Retinal pigment epithelial cell (primary cell): ENCODE results near the gene CTTNBP2.

Experiments used
- DNase-seq: peaks from one replicate; pipeline ENCODE4 v3.0.0-alpha.2; 2010; ENCODE audit warnings: low read depth
- H3K4me3 ChIP-seq: 2 replicates; pipeline ENCODE4 v1.5.1; 2011; ENCODE audit warnings: mild to moderate bottlenecking, low read length, control low read depth, moderate library complexity
- TF ChIP-seq, protein P1 (sequence below): conservative IDR thresholded peaks from 2 replicates; pipeline ENCODE4 v1.5.1; 2011; ENCODE audit warnings: low read depth, low read length, control low read depth, inconsistent platforms

The CTTNBP2 gene

DNA sequence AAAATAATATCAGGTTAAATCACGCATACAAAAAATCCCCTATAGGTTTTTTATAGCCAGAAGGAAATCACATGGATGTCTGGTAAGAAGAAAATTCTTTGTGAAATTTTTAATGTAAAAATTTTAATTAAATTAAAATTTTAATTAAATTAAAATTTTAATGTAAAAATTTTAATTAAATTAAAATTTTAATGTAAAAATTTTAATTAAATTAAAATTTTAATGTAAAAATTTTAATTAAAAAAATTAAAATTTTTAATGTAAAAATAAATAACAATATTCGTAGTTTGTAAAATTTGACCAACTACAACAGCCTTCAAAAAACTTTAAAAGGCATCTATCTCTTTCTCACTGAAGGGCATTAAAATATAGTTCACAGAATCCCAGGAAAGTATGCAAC is 61.5 kb downstream of the CTTNBP2 start:
- H3K4me3 ChIP-seq: no peak overlapping the region
- DNase-seq: no peak
- TF ChIP-seq, protein P1, sequence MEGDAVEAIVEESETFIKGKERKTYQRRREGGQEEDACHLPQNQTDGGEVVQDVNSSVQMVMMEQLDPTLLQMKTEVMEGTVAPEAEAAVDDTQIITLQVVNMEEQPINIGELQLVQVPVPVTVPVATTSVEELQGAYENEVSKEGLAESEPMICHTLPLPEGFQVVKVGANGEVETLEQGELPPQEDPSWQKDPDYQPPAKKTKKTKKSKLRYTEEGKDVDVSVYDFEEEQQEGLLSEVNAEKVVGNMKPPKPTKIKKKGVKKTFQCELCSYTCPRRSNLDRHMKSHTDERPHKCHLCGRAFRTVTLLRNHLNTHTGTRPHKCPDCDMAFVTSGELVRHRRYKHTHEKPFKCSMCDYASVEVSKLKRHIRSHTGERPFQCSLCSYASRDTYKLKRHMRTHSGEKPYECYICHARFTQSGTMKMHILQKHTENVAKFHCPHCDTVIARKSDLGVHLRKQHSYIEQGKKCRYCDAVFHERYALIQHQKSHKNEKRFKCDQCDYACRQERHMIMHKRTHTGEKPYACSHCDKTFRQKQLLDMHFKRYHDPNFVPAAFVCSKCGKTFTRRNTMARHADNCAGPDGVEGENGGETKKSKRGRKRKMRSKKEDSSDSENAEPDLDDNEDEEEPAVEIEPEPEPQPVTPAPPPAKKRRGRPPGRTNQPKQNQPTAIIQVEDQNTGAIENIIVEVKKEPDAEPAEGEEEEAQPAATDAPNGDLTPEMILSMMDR: no peak

DNA sequence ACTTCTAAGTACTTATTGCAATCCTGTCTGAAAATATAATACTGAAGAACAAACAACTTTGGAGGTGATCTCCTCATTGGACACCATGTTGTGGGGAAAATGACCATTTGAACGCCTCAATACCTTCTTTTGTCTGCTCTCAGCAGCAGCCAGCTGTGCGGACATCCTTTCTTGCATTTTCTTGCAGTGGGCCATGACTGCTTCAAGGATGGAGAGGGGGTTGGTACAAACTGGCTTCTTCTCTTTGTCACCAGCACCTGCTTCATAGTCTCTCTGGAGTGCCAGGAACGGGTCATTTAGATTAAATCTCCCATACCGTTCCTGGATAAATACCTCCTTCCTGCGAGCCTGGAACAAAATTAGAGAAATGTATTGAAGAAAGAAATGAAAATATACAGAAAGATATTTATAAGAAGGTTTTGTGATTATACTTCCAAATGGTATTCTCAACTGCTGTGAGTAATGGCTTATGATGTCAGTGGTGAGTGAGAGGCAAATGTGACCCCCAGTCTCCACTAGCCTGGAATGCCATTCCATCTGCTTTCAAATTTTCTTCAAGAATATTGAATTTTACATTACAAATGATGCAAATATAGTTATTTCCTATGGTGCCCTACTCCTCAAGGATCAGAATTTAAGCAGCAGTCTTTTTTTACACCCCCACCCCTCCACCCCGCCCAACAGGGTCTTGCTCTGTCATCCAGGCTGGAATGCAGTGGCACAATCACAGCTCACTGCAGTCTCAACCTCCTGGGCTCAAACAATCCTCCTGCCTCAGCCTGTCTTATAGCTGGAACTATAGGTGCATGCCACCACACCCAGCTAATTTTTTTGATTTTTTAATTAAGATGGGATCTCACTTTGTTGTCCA is 62.4 kb downstream of the CTTNBP2 start:
- TF ChIP-seq, protein P1: no peak
- H3K4me3 ChIP-seq: no peak overlapping the region
- DNase-seq: no peak

DNA sequence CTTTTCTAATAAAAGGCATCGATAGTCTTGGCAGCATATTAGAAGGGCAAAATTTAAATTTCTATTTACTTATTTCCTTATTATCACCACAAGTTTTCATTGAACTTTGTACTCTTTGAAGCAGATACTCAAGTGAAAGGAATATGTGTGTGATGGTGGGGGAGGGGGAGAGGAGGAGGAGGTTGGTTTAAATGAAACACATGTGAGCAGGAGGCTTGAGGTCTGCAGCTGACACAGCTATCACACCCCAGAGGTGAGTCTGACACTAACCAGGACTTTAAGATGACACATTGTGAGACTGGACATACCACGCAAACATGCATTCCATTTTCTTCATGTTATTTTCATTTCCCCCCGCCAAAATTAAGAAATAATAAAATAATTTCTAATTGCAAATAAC is 63.3 kb downstream of the CTTNBP2 start:
- TF ChIP-seq, protein P1: no peak
- H3K4me3 ChIP-seq: no peak overlapping the region
- DNase-seq: no peak

DNA sequence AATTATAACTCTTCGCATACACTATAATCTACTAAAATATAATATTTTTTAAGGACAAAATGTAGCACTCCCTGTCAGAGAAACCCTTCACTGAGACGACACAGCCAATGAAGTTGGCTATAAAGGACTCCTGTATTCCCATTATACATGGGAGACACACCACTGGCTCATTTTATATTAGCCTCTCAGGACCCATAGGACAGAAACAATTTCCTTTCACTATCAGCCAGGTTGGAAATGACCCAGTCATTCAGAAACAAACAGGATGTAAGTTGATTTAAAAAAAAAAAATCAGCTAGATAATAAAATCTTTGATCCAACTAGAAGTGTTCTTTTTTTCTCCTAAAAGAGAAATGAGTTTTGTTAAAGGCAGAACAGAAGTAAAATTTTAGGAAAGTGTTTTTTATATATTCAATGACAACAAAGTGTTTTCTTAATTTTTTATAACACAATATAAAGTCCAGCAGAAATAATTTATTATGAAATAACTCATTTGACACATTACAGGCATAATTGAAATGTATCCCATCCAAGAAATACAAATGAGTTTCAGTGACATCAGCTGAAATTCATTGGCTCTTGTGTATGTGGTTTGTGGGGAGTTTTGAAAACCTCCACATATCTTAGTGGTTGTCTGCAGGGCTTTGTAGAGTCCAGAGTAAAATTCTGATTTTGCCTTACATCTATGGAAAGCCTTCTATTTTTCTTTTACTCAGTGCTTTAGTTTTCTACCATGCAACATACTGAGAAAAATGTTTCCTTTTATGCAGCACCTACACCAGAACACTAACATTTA is 64.1 kb downstream of the CTTNBP2 start:
- no peak overlapping the region for H3K4me3 ChIP-seq
- TF ChIP-seq, protein P1: no peak
- no peak for DNase-seq

DNA sequence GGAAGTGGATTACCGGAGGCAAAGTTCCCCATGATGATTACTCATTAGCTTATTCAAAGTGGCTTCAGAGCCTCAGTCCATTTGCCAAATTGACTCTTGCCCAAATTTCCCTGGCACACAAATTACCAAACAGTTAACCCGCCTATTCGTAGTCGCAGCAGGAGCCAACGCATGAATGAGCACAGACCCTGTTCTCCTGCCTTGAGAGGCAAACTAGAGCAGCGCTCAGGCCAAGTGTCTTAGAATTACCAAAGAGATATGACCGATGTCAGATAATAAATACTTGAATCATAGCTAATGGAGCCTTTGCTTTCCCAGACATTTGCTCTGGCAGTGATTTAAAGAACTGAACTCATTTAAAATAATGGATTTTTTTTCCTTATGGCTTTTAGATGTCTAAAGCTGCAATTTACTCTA is 64.9 kb downstream of the CTTNBP2 start:
- TF ChIP-seq, protein P1: no peak
- no peak overlapping the region for H3K4me3 ChIP-seq
- DNase-seq: no peak

DNA sequence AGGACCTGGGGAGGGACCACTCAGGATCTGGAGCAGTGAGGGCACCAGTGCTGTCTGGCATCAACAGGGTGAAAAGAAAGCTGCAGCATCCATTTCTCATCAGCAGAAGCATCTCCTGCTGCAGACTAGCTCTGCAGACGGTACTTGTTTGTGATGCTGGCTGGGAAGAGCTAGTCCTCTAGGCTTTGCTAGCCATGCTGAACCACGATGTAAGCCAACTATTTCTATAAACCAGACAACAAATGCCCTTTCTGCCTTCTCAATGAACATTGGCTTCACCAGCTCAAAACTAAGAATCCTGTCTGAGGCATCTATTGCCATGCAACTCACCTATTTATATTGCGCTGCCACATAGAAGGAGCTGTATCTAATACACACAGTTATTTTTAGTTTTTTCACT is 65.6 kb downstream of the CTTNBP2 start:
- no peak overlapping the region for H3K4me3 ChIP-seq
- no peak for DNase-seq
- TF ChIP-seq, protein P1: no peak
